H9 (cell line): ENCODE measurements around the gene DYRK1A. TPM values are rescaled to one million over a fixed set of nuclear protein-coding genes. Genes with fewer than 3 reads are reported as not detected.

Experiments used
- DNase-seq: peaks from one replicate; pipeline ENCODE4 v3.0.0-alpha.2; 2017
- H2AFZ ChIP-seq: one replicate; pipeline ENCODE4 v1.6.1; 2013; ENCODE audit warnings: mild to moderate bottlenecking, low read length, control low read depth, moderate library complexity
- H2AK5ac ChIP-seq: 2 replicates; pipeline ENCODE4 v1.6.1; 2013; ENCODE audit warnings: low read length, control low read depth, mixed read lengths; ENCODE audit not compliant: insufficient read length
- H2BK120ac ChIP-seq: one replicate; pipeline ENCODE4 v1.6.1; 2013; ENCODE audit warnings: low read depth, mild to moderate bottlenecking, low read length, control low read depth, inconsistent platforms; ENCODE audit not compliant: poor library complexity, severe bottlenecking
- H2BK12ac ChIP-seq: 2 replicates; pipeline ENCODE4 v1.6.1; 2013; ENCODE audit warnings: low read length, control low read depth, mixed read lengths, low read depth; ENCODE audit not compliant: insufficient read length
- H2BK15ac ChIP-seq: 2 replicates; pipeline ENCODE4 v1.6.1; 2013; ENCODE audit warnings: low read depth, low read length, control low read depth
- H2BK20ac ChIP-seq: one replicate; pipeline ENCODE4 v1.6.1; 2013; ENCODE audit warnings: low read depth, mild to moderate bottlenecking, low read length, control low read depth, inconsistent platforms; ENCODE audit not compliant: poor library complexity, severe bottlenecking
- H2BK5ac ChIP-seq: 2 replicates; pipeline ENCODE4 v1.6.1; 2013; ENCODE audit warnings: low read length, control low read depth, mixed read lengths; ENCODE audit not compliant: insufficient read length
- H3K14ac ChIP-seq: 2 replicates; pipeline ENCODE4 v1.6.1; 2013; ENCODE audit warnings: low read length, control low read depth; ENCODE audit not compliant: insufficient read depth
- H3K18ac ChIP-seq: 2 replicates; pipeline ENCODE4 v1.6.1; 2013; ENCODE audit warnings: low read depth, mild to moderate bottlenecking, mixed read lengths, low read length, control low read depth; ENCODE audit not compliant: insufficient read length
- H3K23ac ChIP-seq: 2 replicates; pipeline ENCODE4 v1.6.1; 2013; ENCODE audit warnings: low read length, control low read depth, mixed read lengths, low read depth; ENCODE audit not compliant: insufficient read length
- H3K23me2 ChIP-seq: 2 replicates; pipeline ENCODE4 v1.6.1; 2013; ENCODE audit warnings: low read depth, mild to moderate bottlenecking, mixed read lengths, low read length, control low read depth; ENCODE audit not compliant: insufficient read length, poor library complexity, severe bottlenecking
- H3K27ac ChIP-seq: 2 replicates; pipeline ENCODE4 v1.5.1; 2013; ENCODE audit warnings: low read length, control low read depth, mixed read lengths, low read depth; ENCODE audit not compliant: insufficient read length
- H3K27me3 ChIP-seq: 2 replicates; pipeline ENCODE4 v1.6.1; 2013; ENCODE audit warnings: low read length, control low read depth, inconsistent platforms; ENCODE audit not compliant: insufficient read depth
- H3K4ac ChIP-seq: 2 replicates; pipeline ENCODE4 v1.6.1; 2013; ENCODE audit warnings: low read depth, mild to moderate bottlenecking, control low read depth, inconsistent platforms, low read length, moderate library complexity
- H3K4me1 ChIP-seq: 2 replicates; pipeline ENCODE4 v1.6.1; 2013; ENCODE audit warnings: low read length, control low read depth, inconsistent platforms; ENCODE audit not compliant: insufficient read depth
- H3K4me2 ChIP-seq: 2 replicates; pipeline ENCODE4 v1.6.1; 2013; ENCODE audit warnings: low read length, control low read depth, mixed read lengths; ENCODE audit not compliant: insufficient read length, insufficient read depth
- H3K56ac ChIP-seq: 2 replicates; pipeline ENCODE4 v1.6.1; 2013; ENCODE audit warnings: low read depth, mild to moderate bottlenecking, mixed read lengths, low read length, control low read depth; ENCODE audit not compliant: insufficient read length
- H3K79me1 ChIP-seq: 2 replicates; pipeline ENCODE4 v1.6.1; 2013; ENCODE audit warnings: low read depth, mild to moderate bottlenecking, moderate library complexity, low read length, control low read depth, inconsistent platforms; ENCODE audit not compliant: insufficient read depth, poor library complexity, severe bottlenecking
- H3K79me2 ChIP-seq: 2 replicates; pipeline ENCODE4 v1.6.1; 2013; ENCODE audit warnings: low read length, control low read depth, inconsistent platforms; ENCODE audit not compliant: insufficient read depth
- H3K9ac ChIP-seq: 2 replicates; pipeline ENCODE4 v1.6.1; 2013; ENCODE audit warnings: low read length, control low read depth, mixed read lengths; ENCODE audit not compliant: insufficient read length; ENCODE audit errors: extremely low read depth
- H3K9me3 ChIP-seq: one replicate; pipeline ENCODE4 v1.6.1; 2013; ENCODE audit warnings: low read depth, low read length, inconsistent platforms; ENCODE audit not compliant: control insufficient read depth
- H3T11ph ChIP-seq: one replicate; pipeline ENCODE4 v1.6.1; 2013; ENCODE audit warnings: mild to moderate bottlenecking, low read length, control low read depth, inconsistent platforms
- H4K20me1 ChIP-seq: one replicate; pipeline ENCODE4 v1.6.1; 2013; ENCODE audit not compliant: control insufficient read depth, insufficient read length, insufficient read depth
- H4K5ac ChIP-seq: 2 replicates; pipeline ENCODE4 v1.6.1; 2013; ENCODE audit warnings: low read depth, mild to moderate bottlenecking, mixed read lengths, low read length, control low read depth; ENCODE audit not compliant: insufficient read length
- H4K8ac ChIP-seq: replicated peaks from 2 replicates; pipeline ENCODE4 v1.6.1; 2013; ENCODE audit warnings: low read length, control low read depth, mixed read lengths, low read depth; ENCODE audit not compliant: insufficient read length
- H4K91ac ChIP-seq: 2 replicates; pipeline ENCODE4 v1.6.1; 2013; ENCODE audit warnings: low read depth, mild to moderate bottlenecking, moderate library complexity, mixed read lengths, low read length, control low read depth; ENCODE audit not compliant: insufficient read length
- H3K27ac Mint-ChIP-seq, 3 experiments: 2 replicates in 2 of 3; 3 replicates in 1 of 3; pipeline ENCODE4 v1.8.0; 2020 to 2021; ENCODE audit warnings: mixed read lengths in 3 of 3, mild to moderate bottlenecking in 1 of 3, moderate library complexity in 1 of 3
- H3K27me3 Mint-ChIP-seq: 2 replicates; pipeline ENCODE4 v1.8.0; 2021; ENCODE audit warnings: low read depth, mild to moderate bottlenecking, moderate library complexity, mixed read lengths
- H3K36me3 Mint-ChIP-seq, 3 experiments: 2 replicates in 2 of 3; 3 replicates in 1 of 3; pipeline ENCODE4 v1.8.0; 2020 to 2021; ENCODE audit warnings: low read depth in 3 of 3, mixed read lengths in 3 of 3; ENCODE audit not compliant: insufficient read depth in 1 of 3
- H3K4me1 Mint-ChIP-seq, 2 experiments: 2 replicates each; pipeline ENCODE4 v1.8.0; 2020; ENCODE audit warnings: mixed read lengths in 2 of 2
- H3K4me3 Mint-ChIP-seq, 2 experiments: 2 replicates in 1 of 2; 3 replicates in 1 of 2; pipeline ENCODE4 v1.8.0; 2020 to 2021; ENCODE audit warnings: mild to moderate bottlenecking in 2 of 2, mixed read lengths in 2 of 2, moderate library complexity in 1 of 2
- H3K9me3 Mint-ChIP-seq, 2 experiments: 2 replicates in 1 of 2; 3 replicates in 1 of 2; pipeline ENCODE4 v1.8.0; 2020; ENCODE audit warnings: mild to moderate bottlenecking in 2 of 2, mixed read lengths in 2 of 2, moderate library complexity in 1 of 2
- WGBS: extraction: QIAGEN DNeasy Blood & Tissue Kit; methylation state at CpG from one replicate; pipeline ENCODE4 v1.1.7; 2013; ENCODE audit warnings: missing lambda C conversion rate, low lambda C conversion rate, mixed read lengths; ENCODE audit not compliant: insufficient read length; ENCODE audit errors: extremely low coverage; 5-methylcytosine and 5-hydroxymethylcytosine counted together
- total RNA-seq: library from RNA; stranded (reverse); gene quantifications from 2 replicates; pipeline ENCODE4 v1.2.1, GENCODE V29; 2021
- TF ChIP-seq, protein P1 (sequence below): fragments of 200-600 bp; sonication (generic); conservative IDR thresholded peaks from 3 replicates; pipeline ENCODE4 v1.8.0; 2021; ENCODE audit warnings: antibody characterized with exemption, mild to moderate bottlenecking

DYRK1A gene
- total RNA-seq, 1 experiment from 2014 or later, result 73.6 TPM

DNA sequence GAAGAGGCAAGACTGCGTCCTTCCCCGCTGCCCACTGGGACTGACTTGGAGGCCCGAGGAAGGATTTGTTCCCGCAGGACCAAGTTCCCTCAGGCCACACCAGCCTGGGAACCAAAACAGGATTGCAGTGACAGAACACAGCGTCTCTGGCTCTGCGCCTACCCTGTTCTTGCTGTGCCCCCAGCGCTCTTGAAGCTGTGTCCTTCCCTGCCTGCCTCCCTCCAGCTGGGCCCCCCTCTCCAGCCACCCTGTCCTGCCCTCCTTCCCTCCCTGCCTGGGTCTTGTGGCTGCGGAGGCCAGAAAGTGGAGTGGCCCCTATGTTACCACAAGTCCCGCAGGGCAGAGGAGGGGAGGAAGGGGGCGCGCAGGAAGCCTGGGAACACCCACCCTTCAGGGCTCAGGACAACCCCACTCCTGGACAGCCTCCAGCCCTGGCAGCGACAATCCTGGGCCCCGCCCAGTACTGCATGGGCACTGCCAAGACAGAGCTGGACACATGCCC is 164.9 kb downstream of the DYRK1A start:
- H2BK12ac ChIP-seq, result no peak overlapping the region
- no peaks in the 10 kb centered on the region for H3K23me2 ChIP-seq
- TF ChIP-seq, protein P1, sequence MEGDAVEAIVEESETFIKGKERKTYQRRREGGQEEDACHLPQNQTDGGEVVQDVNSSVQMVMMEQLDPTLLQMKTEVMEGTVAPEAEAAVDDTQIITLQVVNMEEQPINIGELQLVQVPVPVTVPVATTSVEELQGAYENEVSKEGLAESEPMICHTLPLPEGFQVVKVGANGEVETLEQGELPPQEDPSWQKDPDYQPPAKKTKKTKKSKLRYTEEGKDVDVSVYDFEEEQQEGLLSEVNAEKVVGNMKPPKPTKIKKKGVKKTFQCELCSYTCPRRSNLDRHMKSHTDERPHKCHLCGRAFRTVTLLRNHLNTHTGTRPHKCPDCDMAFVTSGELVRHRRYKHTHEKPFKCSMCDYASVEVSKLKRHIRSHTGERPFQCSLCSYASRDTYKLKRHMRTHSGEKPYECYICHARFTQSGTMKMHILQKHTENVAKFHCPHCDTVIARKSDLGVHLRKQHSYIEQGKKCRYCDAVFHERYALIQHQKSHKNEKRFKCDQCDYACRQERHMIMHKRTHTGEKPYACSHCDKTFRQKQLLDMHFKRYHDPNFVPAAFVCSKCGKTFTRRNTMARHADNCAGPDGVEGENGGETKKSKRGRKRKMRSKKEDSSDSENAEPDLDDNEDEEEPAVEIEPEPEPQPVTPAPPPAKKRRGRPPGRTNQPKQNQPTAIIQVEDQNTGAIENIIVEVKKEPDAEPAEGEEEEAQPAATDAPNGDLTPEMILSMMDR, result no peak
- no peak overlapping the region for H4K8ac ChIP-seq
- H3K79me1 ChIP-seq, result no peaks in the 10 kb centered on the region
- H4K91ac ChIP-seq, result no peak overlapping the region
- Mint-ChIP-seq H3K36me3 (peaks cover 4 to 12% (median 10%) of the 10 kb centered on the region in 3 experiments; a peak in 6 of 7 replicates), H3K4me3 (no peak overlapping the region), H3K4me1 (peaks cover 6 to 9% of the 10 kb centered on the region in 2 experiments; a peak in 2 of 4 replicates), H3K27ac (no peak overlapping the region), H3K27me3 (no peaks in the 10 kb centered on the region; the same call in 1 of the 2 replicates), H3K9me3 (peaks cover 8 to 14% of the 10 kb centered on the region in 2 experiments)
- no peaks in the 10 kb centered on the region for H3K27me3 ChIP-seq
- no peak overlapping the region for H2BK5ac ChIP-seq
- H3K9me3 ChIP-seq, result no peaks in the 10 kb centered on the region
- no peak overlapping the region for H2BK120ac ChIP-seq
- DNase-seq, result no peak
- H3K27ac ChIP-seq, result no peak overlapping the region
- H3K23ac ChIP-seq, result no peak overlapping the region
- peak overlapping the region; percentile 44 for H3K14ac ChIP-seq
- H3K4me2 ChIP-seq, result no peak overlapping the region
- H3K4me1 ChIP-seq, result no peaks in the 10 kb centered on the region
- H4K5ac ChIP-seq, result no peak overlapping the region
- no peaks in the 10 kb centered on the region for H4K20me1 ChIP-seq
- no peak overlapping the region for H2BK20ac ChIP-seq
- H2AFZ ChIP-seq, result no peak overlapping the region
- no peak overlapping the region for H3T11ph ChIP-seq
- no peak overlapping the region for H3K9ac ChIP-seq
- no peak overlapping the region for H3K56ac ChIP-seq
- no peaks in the 10 kb centered on the region for H3K79me2 ChIP-seq
- no CpG with 5 or more reads among the region's 13 CpGs for WGBS
- no peak overlapping the region for H2AK5ac ChIP-seq
- H2BK15ac ChIP-seq, result no peak overlapping the region
- H3K4ac ChIP-seq, result no peak overlapping the region
- H3K18ac ChIP-seq, result no peak overlapping the region
